Erythroblast (primary cell): ENCODE data around the gene DLGAP4.

Source experiments
- GATA1 ChIP-seq: IDR thresholded peaks from 2 replicates; pipeline ENCODE4 v1.6.1; 2011; ENCODE audit warnings: low read depth, mild to moderate bottlenecking, control low read depth, low read length, moderate library complexity
- POLR2A ChIP-seq: IDR thresholded peaks from 2 replicates; pipeline ENCODE4 v1.6.1; 2011; ENCODE audit warnings: mild to moderate bottlenecking, low read length

DNA sequence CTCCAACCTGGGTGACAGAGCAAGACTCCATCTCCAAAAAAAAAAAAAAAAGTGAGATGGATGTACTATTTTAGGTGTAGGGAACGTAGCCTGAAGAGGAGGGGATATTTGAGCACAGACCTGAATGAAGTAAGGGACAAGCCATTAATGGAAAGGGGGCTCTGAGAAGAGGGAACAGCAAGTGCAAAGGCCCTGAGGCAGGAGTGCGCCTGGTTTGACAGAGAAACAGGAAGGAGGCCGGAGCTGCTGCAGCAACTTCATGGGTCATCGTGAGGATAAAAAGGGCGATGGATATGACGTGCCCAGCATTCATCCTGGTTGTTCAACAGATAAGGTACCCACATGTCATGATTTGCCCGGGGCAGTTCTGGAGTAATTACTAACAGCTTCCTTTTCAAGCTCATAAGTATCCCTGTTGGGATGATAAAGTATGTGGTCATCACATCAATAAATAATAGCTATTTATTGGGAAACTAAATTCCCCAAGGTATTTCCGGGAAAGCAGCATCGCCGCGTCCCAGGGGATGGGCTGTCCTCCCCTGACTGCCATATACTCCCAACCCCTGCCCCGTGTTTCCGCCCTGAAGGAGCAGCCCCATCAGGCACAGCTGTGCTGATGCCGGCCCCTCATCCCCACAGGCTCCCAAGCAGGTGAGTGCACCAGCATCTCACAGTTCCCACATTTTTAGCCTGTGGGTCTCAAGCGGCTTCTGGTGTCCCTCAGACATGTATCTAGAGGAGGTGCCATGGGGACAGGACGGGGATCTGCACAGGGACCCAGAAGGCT lies 43.4 kb downstream of the DLGAP4 start:
- TF ChIP-seq POLR2A (no peak), GATA1 (no peak)
